ENCODE measurements around the gene ADORA2A. TPM values are rescaled to one million over a fixed set of nuclear protein-coding genes. Genes with fewer than 3 reads are reported as not detected.
A peak's percentile ranks its signal among the peaks of the same experiment; 100 is the strongest.

ADORA2A gene
- total RNA-seq, 2 experiments from 2014 or later = 37.6 to 38.0 TPM

DNA sequence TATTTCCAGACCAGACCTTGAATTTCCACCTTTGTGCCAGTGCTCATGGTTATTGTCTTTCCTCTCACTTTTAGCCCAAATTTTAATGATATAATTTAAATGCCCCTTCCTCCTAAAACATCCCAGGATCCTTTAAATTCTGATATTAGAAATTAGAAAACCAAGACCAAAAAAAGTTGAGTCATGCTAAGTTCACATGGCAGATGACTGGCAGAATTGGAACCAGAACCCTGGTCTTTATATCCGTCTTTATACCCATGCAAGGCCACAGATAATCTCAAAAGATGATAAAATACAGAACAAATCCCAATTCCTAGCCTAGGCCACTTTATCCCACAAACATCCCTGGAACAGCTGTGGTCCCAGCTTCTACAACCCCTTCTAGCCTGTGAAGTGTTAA, 26.5 kb downstream of the ADORA2A start:
- H3K36me3 Mint-ChIP-seq (ENCODE audit: low read depth) = no peaks in the 10 kb centered on the region
- intact Hi-C loops (cut with micrococcal nuclease) = no loop called here
- peaks cover 3% of the 10 kb centered on the region for H3K9me3 Mint-ChIP-seq
- CTCF ChIA-PET = interaction anchor here (0.7 kb wide), 1 partner anchor 28 kb away, joined by 3 read pairs; no protein-coding TSS in a partner anchor
- DNase-seq = no peak
- no peaks in the 10 kb centered on the region for H3K27me3 Mint-ChIP-seq (ENCODE audit: low read depth)
- no peak overlapping the region for H3K27ac Mint-ChIP-seq
- H3K4me3 Mint-ChIP-seq = no peak overlapping the region
- no peaks in the 10 kb centered on the region for H3K4me1 Mint-ChIP-seq (ENCODE audit: low read depth)

DNA sequence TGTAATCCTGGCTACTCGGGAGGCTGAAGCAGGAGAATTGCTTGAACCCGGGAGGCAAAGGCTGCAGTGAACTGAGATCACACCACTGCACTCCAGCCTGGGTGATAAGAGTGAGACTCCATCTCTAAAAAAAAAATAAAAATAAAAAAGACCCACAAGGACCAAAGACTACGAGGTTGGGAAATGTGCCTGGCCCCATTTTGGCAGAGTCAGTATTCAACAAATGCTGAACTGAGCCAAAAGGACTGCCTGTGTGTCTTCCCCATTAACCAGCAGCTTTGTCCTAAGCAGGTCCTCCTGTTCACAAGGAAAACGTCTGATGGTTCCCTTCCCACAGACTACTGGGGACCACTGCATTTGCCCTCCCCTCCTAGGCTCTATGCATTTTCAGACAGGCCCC, 27.6 kb downstream of the ADORA2A start:
- Mint-ChIP-seq H3K9me3 (peaks cover 3% of the 10 kb centered on the region), H3K4me1 (ENCODE audit: low read depth) (no peaks in the 10 kb centered on the region), H3K36me3 (ENCODE audit: low read depth) (no peaks in the 10 kb centered on the region), H3K27ac (no peak overlapping the region), H3K4me3 (no peak overlapping the region), H3K27me3 (ENCODE audit: low read depth) (no peaks in the 10 kb centered on the region)
- CTCF ChIA-PET = interaction anchor here (1.7 kb wide), 1 partner anchor 67 kb away, joined by 8 read pairs; no protein-coding TSS in a partner anchor
- intact Hi-C loops (cut with micrococcal nuclease) = no loop called here
- DNase-seq = no peak

DNA sequence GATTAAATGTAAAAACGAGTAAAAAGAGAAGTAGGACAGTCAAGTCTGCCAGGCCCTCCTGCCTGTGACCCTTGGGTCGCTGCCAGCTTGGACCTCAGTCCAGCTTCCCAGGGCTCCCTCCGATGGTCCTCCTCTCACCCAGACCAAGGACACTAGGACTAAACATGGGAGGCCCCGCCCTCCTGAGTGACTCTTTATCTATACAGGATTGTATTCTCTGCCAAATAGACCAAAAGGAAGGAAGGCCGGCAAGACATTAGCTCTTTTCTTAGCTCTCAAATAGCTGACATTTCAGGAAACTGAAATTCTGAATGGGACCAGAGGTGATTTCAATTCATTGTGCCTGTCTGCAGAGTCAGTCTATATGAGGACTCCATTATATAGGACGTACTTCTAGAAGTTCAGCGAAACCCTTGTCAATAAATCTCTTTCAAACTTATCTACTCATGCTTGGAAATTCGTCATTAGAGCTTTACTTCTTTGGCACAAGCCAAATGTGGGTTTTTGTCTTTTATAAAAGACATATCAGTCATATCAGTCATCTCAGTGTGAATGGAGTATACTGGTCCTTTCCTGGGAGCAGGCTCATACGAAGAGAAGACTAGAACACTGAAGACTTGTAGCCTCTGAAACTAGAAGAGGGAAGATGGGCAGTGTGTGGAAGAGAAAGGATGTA, 28.5 kb downstream of the ADORA2A start:
- no peak for DNase-seq
- Mint-ChIP-seq H3K9me3 (peaks cover 3% of the 10 kb centered on the region), H3K4me1 (ENCODE audit: low read depth) (peaks cover 5% of the 10 kb centered on the region), H3K27ac (no peak overlapping the region), H3K4me3 (no peak overlapping the region), H3K27me3 (ENCODE audit: low read depth) (no peaks in the 10 kb centered on the region), H3K36me3 (ENCODE audit: low read depth) (no peaks in the 10 kb centered on the region)
- intact Hi-C loops (cut with micrococcal nuclease) = no loop called here
- CTCF ChIA-PET = interaction anchor here (0.7 to 1.7 kb wide), 4 partner anchors 9 to 66 kb away, joined by 3 to 8 read pairs (median 4); no protein-coding TSS in a partner anchor

DNA sequence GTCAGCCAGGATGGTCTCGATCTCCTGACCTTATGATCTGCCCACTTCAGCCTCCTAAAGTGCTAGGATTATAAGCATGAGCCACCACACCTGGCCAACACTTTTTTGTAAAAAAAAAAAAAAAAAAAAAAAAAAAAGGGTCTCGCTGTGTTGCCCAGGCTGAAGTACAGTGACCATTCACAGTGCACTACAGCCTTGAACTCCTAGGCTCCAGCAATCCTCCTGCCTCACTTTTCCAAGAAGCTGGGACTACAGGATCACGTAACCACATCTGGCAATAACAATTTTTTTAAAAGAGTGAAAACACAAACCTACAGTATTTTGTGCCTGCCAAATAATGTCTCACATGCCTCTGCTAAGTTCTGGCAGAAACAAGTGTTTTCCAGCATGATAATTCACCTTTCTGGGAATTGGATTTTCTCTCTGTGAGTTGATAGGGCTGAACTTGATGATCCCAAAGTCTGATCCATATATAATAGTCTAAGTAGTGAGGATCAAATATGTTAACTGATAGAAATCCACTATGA, 30.6 kb downstream of the ADORA2A start:
- H3K36me3 Mint-ChIP-seq (ENCODE audit: low read depth) = no peaks in the 10 kb centered on the region
- no peaks in the 10 kb centered on the region for H3K9me3 Mint-ChIP-seq
- CTCF ChIA-PET = no interaction called here
- intact Hi-C loops (cut with micrococcal nuclease) = no loop called here
- no peak for DNase-seq
- H3K27me3 Mint-ChIP-seq (ENCODE audit: low read depth) = no peaks in the 10 kb centered on the region
- H3K4me3 Mint-ChIP-seq = no peak overlapping the region
- H3K27ac Mint-ChIP-seq = no peak overlapping the region
- H3K4me1 Mint-ChIP-seq (ENCODE audit: low read depth) = peaks cover 6% of the 10 kb centered on the region

DNA sequence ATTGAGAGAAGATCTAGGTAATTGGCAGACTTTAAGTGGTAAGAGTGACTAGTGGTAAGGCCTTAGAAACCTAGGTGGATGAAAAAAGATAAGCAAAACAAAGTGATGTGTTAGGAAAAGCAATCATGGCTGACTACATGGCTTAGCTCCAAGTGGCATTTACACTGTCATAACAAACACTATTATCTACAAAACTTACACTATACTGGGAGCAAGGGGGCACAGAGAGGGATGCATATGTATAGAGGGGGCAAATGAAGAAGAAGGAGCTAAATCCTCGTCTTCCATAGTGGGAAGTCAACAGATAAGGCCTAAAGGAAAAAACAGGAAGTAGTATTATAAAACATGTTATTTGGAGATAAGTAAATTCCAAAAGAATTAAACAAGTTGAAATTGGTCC, 32.5 kb downstream of the ADORA2A start:
- no peak overlapping the region for H3K27ac Mint-ChIP-seq
- no peaks in the 10 kb centered on the region for H3K27me3 Mint-ChIP-seq (ENCODE audit: low read depth)
- CTCF ChIA-PET = interaction anchor here (0.6 to 1.0 kb wide), 2 partner anchors 43 to 49 kb away, joined by 4 to 5 read pairs; no protein-coding TSS in a partner anchor
- no peaks in the 10 kb centered on the region for H3K36me3 Mint-ChIP-seq (ENCODE audit: low read depth)
- H3K4me1 Mint-ChIP-seq (ENCODE audit: low read depth) = peaks cover 6% of the 10 kb centered on the region
- H3K4me3 Mint-ChIP-seq = no peak overlapping the region
- intact Hi-C loops (cut with micrococcal nuclease) = no loop called here
- no peak for DNase-seq
- no peaks in the 10 kb centered on the region for H3K9me3 Mint-ChIP-seq

DNA sequence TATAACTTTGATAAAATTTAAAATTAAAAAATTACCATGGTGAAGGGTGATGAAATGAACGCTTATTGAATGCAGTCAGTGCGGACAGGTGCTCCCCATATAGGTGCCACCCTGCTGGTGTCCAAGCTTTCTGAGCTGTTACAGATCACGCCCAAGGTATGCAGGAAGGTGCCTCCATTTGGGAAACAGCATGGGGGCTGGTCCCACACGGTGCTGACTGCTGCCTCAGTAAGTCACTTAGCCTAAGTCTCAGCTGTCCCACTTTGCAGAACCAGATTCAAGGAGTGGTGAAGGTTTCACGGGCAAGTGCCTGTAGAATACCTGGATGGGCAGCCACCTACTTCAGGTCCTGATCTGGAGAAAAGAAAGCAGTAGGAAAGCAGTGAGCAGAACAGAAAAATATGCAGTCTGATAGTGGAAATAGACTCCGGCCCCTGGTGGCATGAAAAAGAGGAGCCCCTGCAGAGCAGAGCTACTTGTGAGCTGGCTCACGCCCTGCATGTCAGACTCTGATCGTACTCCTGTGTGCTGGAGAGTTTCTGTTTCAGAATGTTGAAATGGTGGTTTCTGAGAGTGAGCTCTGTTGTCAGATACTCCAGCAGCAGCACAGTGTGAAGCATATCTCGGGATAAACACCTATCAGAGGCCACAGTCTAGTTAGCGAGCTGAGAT, 33.2 kb downstream of the ADORA2A start:
- no peaks in the 10 kb centered on the region for H3K27me3 Mint-ChIP-seq (ENCODE audit: low read depth)
- no peaks in the 10 kb centered on the region for H3K36me3 Mint-ChIP-seq (ENCODE audit: low read depth)
- peak; percentile 39 for DNase-seq
- intact Hi-C loops (cut with micrococcal nuclease) = no loop called here
- no peak overlapping the region for H3K27ac Mint-ChIP-seq
- H3K4me3 Mint-ChIP-seq = no peak overlapping the region
- CTCF ChIA-PET = interaction anchor here (0.6 to 1.0 kb wide), 3 partner anchors 15 to 49 kb away, joined by 3 to 5 read pairs (median 4); no protein-coding TSS in a partner anchor
- no peaks in the 10 kb centered on the region for H3K9me3 Mint-ChIP-seq
- H3K4me1 Mint-ChIP-seq (ENCODE audit: low read depth) = peaks cover 8% of the 10 kb centered on the region

DNA sequence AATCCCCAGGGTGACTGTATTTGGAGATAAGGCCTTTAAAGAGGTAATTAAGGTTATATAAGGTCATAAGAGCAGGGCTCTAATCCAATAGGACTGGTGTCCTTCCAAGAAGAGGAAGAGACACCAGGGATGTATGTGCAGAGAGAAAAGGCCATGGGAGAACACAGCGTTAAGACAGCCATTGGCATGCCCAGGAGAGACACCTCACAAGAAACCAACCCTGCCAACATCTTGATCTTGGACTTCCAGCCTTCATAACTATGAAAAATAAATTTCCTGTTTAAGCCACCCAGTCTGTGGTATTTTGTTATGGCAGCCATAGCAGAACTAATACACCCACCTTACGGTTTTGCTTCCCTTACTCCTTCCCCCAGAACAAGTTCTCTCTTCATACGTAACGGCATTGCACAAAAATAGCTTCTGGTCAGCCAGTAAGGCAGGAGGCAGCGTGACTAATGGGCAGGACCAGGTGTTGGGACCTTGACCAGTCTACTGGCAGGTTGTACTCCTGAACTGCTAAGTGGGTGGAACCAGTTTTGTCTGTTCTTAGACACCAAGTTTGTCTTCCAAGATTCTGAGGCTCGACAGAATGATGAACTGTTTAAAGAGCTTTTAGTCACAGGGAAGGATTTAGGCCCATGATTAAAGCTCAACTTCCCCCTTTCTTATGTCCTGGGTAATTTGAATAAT, 35.8 kb downstream of the ADORA2A start:
- CTCF ChIA-PET = interaction anchor here (0.7 kb wide), 1 partner anchor 1220 kb away, joined by 3 read pairs; no protein-coding TSS in a partner anchor
- no peak for DNase-seq
- no peak overlapping the region for H3K4me3 Mint-ChIP-seq
- H3K27ac Mint-ChIP-seq = no peak overlapping the region
- no peaks in the 10 kb centered on the region for H3K27me3 Mint-ChIP-seq (ENCODE audit: low read depth)
- no peaks in the 10 kb centered on the region for H3K36me3 Mint-ChIP-seq (ENCODE audit: low read depth)
- no peaks in the 10 kb centered on the region for H3K9me3 Mint-ChIP-seq
- intact Hi-C loops (cut with micrococcal nuclease) = no loop called here
- peaks cover 12% of the 10 kb centered on the region for H3K4me1 Mint-ChIP-seq (ENCODE audit: low read depth)

DNA sequence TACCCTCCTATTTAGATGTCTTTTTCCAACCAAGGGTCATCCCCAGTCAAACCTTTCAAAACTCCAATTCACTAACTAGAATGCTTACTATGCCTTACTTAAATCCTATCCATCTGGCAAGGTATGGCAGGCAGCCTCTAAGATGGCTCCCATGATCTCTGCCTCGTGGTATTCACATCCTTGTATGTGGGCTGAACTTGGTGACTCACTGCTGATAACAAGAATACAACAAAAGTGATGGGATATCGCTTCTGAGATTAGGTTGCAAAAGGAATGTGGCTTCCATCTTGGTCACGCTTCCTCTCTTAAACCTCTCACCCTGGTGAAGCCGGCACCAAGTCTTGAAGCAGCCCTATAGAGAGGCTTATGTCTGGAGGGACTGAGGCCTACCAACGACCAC, 38.2 kb downstream of the ADORA2A start:
- H3K27ac Mint-ChIP-seq = no peak overlapping the region
- CTCF ChIA-PET = interaction anchor here (0.7 to 1.4 kb wide), 2 partner anchors 37 to 288 kb away, joined by 3 to 7 read pairs; no protein-coding TSS in a partner anchor
- H3K36me3 Mint-ChIP-seq (ENCODE audit: low read depth) = no peaks in the 10 kb centered on the region
- H3K9me3 Mint-ChIP-seq = no peaks in the 10 kb centered on the region
- peaks cover 10% of the 10 kb centered on the region for H3K4me1 Mint-ChIP-seq (ENCODE audit: low read depth)
- intact Hi-C loops (cut with micrococcal nuclease) = no loop called here
- no peak overlapping the region for H3K4me3 Mint-ChIP-seq
- no peak for DNase-seq
- no peaks in the 10 kb centered on the region for H3K27me3 Mint-ChIP-seq (ENCODE audit: low read depth)

DNA sequence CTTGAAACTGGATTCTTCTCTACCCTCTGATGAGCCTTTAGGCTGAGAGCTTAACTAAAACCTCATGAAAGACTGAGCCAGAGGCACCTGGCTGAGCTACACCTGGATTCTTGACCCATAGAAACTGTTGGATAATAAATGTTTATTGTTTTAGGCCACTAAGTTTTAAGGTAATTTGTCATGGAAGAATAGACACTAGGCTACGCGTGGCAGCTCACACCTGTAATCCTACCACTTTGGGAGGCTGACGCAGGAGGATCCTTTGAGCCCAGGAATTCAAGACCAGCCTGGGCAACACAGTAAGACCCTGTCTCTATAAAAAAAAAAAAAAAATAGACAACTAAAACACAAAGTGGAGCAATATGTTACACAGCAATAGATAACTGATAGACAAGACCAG, 38.6 kb downstream of the ADORA2A start:
- intact Hi-C loops (cut with micrococcal nuclease) = no loop called here

DNA sequence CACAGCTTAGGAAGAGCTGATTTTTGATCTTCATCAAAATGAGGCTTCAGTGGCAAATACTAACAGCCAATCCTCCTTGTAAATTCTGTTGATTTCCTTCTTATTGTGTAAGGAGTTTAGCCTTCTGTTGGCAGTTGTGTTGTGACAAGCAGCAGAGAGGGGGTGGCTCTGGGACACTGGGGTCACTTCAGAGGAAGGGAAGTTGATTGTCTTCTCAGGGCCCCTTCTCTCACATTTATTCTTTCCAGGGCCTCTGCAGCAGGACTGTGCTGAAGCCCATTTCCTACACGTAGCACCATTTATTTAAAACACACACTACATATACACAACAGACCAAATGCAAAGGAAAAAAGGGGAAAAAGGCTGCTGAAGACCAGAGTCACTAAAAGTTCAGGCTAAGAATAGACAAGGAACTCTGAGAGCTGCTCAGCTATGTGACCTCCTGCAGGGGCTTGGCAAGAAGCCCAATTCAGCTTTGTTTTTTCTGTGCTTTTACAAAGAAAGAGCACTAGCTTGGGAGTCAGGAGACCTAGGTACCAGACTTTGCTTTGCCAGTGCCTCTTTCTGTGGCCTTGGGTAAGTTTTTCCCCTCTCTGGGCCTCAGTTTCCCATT, 39.4 kb downstream of the ADORA2A start:
- CTCF ChIA-PET = interaction anchor here (1.4 kb wide), 1 partner anchor 36 kb away, joined by 7 read pairs; no protein-coding TSS in a partner anchor
- H3K36me3 Mint-ChIP-seq (ENCODE audit: low read depth) = no peaks in the 10 kb centered on the region
- no peak overlapping the region for H3K27ac Mint-ChIP-seq

More for the DNA sequence above, 38.6 kb downstream of the ADORA2A start:
- no peak for DNase-seq
- no peak overlapping the region for H3K4me3 Mint-ChIP-seq
- no peaks in the 10 kb centered on the region for H3K9me3 Mint-ChIP-seq
- peaks cover 6% of the 10 kb centered on the region for H3K4me1 Mint-ChIP-seq (ENCODE audit: low read depth)
- CTCF ChIA-PET = interaction anchor here (0.7 to 1.4 kb wide), 2 partner anchors 37 to 287 kb away, joined by 3 to 7 read pairs; no protein-coding TSS in a partner anchor
- no peaks in the 10 kb centered on the region for H3K27me3 Mint-ChIP-seq (ENCODE audit: low read depth)
- no peak overlapping the region for H3K27ac Mint-ChIP-seq
- H3K36me3 Mint-ChIP-seq (ENCODE audit: low read depth) = no peaks in the 10 kb centered on the region

DNA sequence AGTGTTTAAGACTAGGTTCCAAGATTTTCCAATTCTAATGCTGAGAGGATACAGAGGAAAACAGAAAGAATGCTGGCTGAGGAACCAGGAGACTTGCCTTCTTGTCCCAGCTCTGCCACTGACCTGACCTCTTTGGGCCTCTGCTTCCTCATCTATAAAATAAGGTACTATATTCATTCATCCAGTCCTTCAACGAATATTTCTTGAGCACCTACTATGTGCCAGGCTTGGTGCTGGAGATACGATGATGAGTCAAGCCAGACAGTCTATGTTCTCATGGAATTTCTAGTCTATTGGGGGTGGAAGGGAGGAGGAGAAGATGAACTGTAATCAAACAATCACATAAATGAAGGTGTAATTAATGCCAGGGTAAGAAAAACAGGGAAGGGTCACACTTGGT, 39.9 kb downstream of the ADORA2A start:
- H3K4me3 Mint-ChIP-seq = no peak overlapping the region
- no peak overlapping the region for H3K27ac Mint-ChIP-seq
- H3K9me3 Mint-ChIP-seq = no peaks in the 10 kb centered on the region
- no peaks in the 10 kb centered on the region for H3K36me3 Mint-ChIP-seq (ENCODE audit: low read depth)
- intact Hi-C loops (cut with micrococcal nuclease) = no loop called here
- DNase-seq = no peak
- peaks cover 6% of the 10 kb centered on the region for H3K4me1 Mint-ChIP-seq (ENCODE audit: low read depth)
- H3K27me3 Mint-ChIP-seq (ENCODE audit: low read depth) = no peaks in the 10 kb centered on the region
- CTCF ChIA-PET = no interaction called here

More for the DNA sequence above, 39.4 kb downstream of the ADORA2A start:
- Mint-ChIP-seq H3K27me3 (ENCODE audit: low read depth) (no peaks in the 10 kb centered on the region), H3K4me3 (no peak overlapping the region), H3K9me3 (no peaks in the 10 kb centered on the region), H3K4me1 (ENCODE audit: low read depth) (peaks cover 6% of the 10 kb centered on the region)
- intact Hi-C loops (cut with micrococcal nuclease) = no loop called here
- DNase-seq = no peak

DNA sequence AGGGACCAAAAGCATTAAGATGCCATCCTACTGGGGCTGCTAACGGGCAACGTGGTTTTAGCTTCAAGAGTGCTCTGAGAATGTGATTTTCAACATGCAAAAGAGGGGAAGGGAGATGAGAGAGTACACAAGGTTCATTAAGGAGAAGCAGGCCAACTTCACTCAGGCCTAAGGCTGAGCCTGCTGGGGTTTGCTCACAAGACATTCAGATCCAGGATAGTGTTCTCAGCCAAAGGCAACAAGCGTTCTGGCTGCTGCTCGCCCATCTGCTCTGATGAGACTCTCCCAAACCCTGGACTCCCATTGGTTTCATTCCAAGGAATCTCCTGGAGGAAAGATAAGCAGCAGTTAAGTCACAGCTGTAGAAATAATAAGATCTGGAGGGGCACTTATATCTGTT, 44.2 kb downstream of the ADORA2A start:
- Mint-ChIP-seq H3K4me3 (no peak overlapping the region), H3K4me1 (ENCODE audit: low read depth) (peaks cover 2% of the 10 kb centered on the region), H3K9me3 (no peaks in the 10 kb centered on the region), H3K27ac (no peak overlapping the region), H3K36me3 (ENCODE audit: low read depth) (no peaks in the 10 kb centered on the region), H3K27me3 (ENCODE audit: low read depth) (no peaks in the 10 kb centered on the region)
- DNase-seq = no peak
- intact Hi-C loops (cut with micrococcal nuclease) = no loop called here
- CTCF ChIA-PET = no interaction called here

Measured in activated naive CD4-positive, alpha-beta T cell treated with anti-CD3 and anti-CD28 coated beads for 36 hours (primary cell).